HepG2 (cell line): ENCODE data around the gene USP5. TPM values are rescaled to one million over a fixed set of nuclear protein-coding genes. Genes with fewer than 3 reads are reported as not detected.

ENCODE experiments used
- ATRX ChIP-seq: sonication (generic); formaldehyde crosslinking; IDR thresholded peaks from 2 replicates; pipeline ENCODE4 v1.4.0; 2020; ENCODE audit warnings: missing genetic modification reagents, borderline replicate concordance
- FOXK1 ChIP-seq: sonication (generic); formaldehyde crosslinking; IDR thresholded peaks from 2 replicates; pipeline ENCODE4 v1.4.0; 2020; ENCODE audit warnings: low read depth, missing genetic modification reagents, borderline replicate concordance
- IRX3 ChIP-seq: sonication (generic); formaldehyde crosslinking; IDR thresholded peaks from 2 replicates; pipeline ENCODE4 v1.8.1; 2023; ENCODE audit warnings: mild to moderate bottlenecking, low read depth, missing genetic modification reagents, borderline replicate concordance
- NFKB2 ChIP-seq: sonication (generic); formaldehyde crosslinking; IDR thresholded peaks from 2 replicates; pipeline ENCODE4 v1.4.0; 2020; ENCODE audit warnings: missing genetic modification reagents, borderline replicate concordance
- NONO ChIP-seq, 2 experiments: fragments of 450-650 bp in 1 of 2; sonication (generic) in 1 of 2; formaldehyde crosslinking in 1 of 2; IDR thresholded peaks in 1 of 2; conservative IDR thresholded peaks in 1 of 2; 2 replicates each; pipeline versions ENCODE4 v1.6.1 to v1.8.0; 2017 to 2022; ENCODE audit warnings: mild to moderate bottlenecking in 1 of 2, missing genetic modification reagents in 1 of 2, moderate library complexity in 1 of 2
- REPIN1 ChIP-seq: sonication (generic); formaldehyde crosslinking; IDR thresholded peaks from 2 replicates; pipeline ENCODE4 v1.8.0; 2022; ENCODE audit warnings: missing genetic modification reagents, low read depth, mild to moderate bottlenecking, borderline replicate concordance
- SALL2 ChIP-seq: sonication (generic); formaldehyde crosslinking; IDR thresholded peaks from 2 replicates; pipeline ENCODE4 v1.8.1; 2023; ENCODE audit warnings: mild to moderate bottlenecking, missing genetic modification reagents, inconsistent platforms
- SPEN ChIP-seq: sonication (generic); formaldehyde crosslinking; IDR thresholded peaks from 2 replicates; pipeline ENCODE4 v1.5.1; 2020; ENCODE audit warnings: low read depth, mild to moderate bottlenecking, missing genetic modification reagents
- TBL1XR1 ChIP-seq: fragments of 150-350 bp; IDR thresholded peaks from 2 replicates; pipeline ENCODE4 v1.6.1; 2014; ENCODE audit warnings: borderline replicate concordance, low read length; ENCODE audit not compliant: partially characterized antibody
- ZNF251 ChIP-seq: sonication (generic); formaldehyde crosslinking; IDR thresholded peaks from 2 replicates; pipeline ENCODE4 v1.9.0; 2021; ENCODE audit warnings: mild to moderate bottlenecking, missing genetic modification reagents
- ZNF496 ChIP-seq: sonication (generic); formaldehyde crosslinking; IDR thresholded peaks from 2 replicates; pipeline ENCODE4 v1.8.1; 2023; ENCODE audit warnings: mild to moderate bottlenecking, moderate library complexity, missing genetic modification reagents; ENCODE audit not compliant: insufficient replicate concordance
- ZNF782 ChIP-seq: sonication (generic); formaldehyde crosslinking; IDR thresholded peaks from 2 replicates; pipeline ENCODE4 v1.4.0; 2020; ENCODE audit warnings: missing genetic modification reagents, mild to moderate bottlenecking, borderline replicate concordance
- ZSCAN12 ChIP-seq: sonication (generic); formaldehyde crosslinking; IDR thresholded peaks from 2 replicates; pipeline ENCODE4 v1.9.0; 2021; ENCODE audit warnings: mild to moderate bottlenecking, missing genetic modification reagents
- ZSCAN21 ChIP-seq: sonication (generic); formaldehyde crosslinking; IDR thresholded peaks from 2 replicates; pipeline ENCODE4 v1.8.0; 2022; ENCODE audit warnings: mild to moderate bottlenecking, missing genetic modification reagents, moderate library complexity, borderline replicate concordance
- ZSCAN9 ChIP-seq: IDR thresholded peaks from 2 replicates; pipeline ENCODE4 v1.6.1; 2016; ENCODE audit warnings: borderline replicate concordance
- polyA plus RNA-seq, 8 experiments: library from polyadenylated mRNA; depleted of rRNA in 3 of 8; stranded (reverse) in 7 of 8; unstranded in 1 of 8; fragments of >200 nt; fragmentation: Illumina TruSeq in 4 of 8; extraction: Trizol in 4 of 8; gene quantifications; 2 replicates each; pipeline versions ENCODE4 v1.2.1 to v1.2.3, GENCODE V29; 2011 to 2016; ENCODE audit warnings: low read depth in 4 of 8, missing spikeins in 1 of 8, mixed read lengths in 1 of 8; ENCODE audit not compliant: insufficient read depth in 1 of 8
- total RNA-seq, 5 experiments: library from RNA; depleted of rRNA; stranded (reverse); fragments of >200 nt; fragmentation: Illumina TruSeq; extraction: Trizol; gene quantifications; 2 replicates each; pipeline ENCODE4 v1.2.3, GENCODE V29; 2016; ENCODE audit warnings: low read depth in 1 of 5
- TF ChIP-seq, protein P1 (sequence below): sonication (generic); formaldehyde crosslinking; IDR thresholded peaks from 2 replicates; pipeline ENCODE4 v1.5.0; 2020; ENCODE audit warnings: missing genetic modification reagents
- TF ChIP-seq, protein P2 (sequence below): sonication (generic); formaldehyde crosslinking; IDR thresholded peaks from 2 replicates; pipeline ENCODE4 v1.4.0; 2020; ENCODE audit warnings: mild to moderate bottlenecking, missing genetic modification reagents
- TF ChIP-seq, protein P3 (sequence below): sonication (generic); formaldehyde crosslinking; IDR thresholded peaks from 2 replicates; pipeline ENCODE4 v1.4.0; 2020; ENCODE audit warnings: missing genetic modification reagents
- TF ChIP-seq, protein P4 (sequence below): sonication (generic); formaldehyde crosslinking; IDR thresholded peaks from 2 replicates; pipeline ENCODE4 v1.9.0; 2021; ENCODE audit warnings: missing genetic modification reagents, borderline replicate concordance
- TF ChIP-seq, protein P5 (sequence below): sonication (generic); formaldehyde crosslinking; IDR thresholded peaks from 2 replicates; pipeline ENCODE4 v1.5.0; 2020; ENCODE audit warnings: missing genetic modification reagents

USP5 gene
- total and polyA plus RNA-seq, 2 of the 13 experiments (the other 11 are each of a cell fraction or from before 2014, with no cell fraction given), result 39.6 to 56.0 TPM

DNA sequence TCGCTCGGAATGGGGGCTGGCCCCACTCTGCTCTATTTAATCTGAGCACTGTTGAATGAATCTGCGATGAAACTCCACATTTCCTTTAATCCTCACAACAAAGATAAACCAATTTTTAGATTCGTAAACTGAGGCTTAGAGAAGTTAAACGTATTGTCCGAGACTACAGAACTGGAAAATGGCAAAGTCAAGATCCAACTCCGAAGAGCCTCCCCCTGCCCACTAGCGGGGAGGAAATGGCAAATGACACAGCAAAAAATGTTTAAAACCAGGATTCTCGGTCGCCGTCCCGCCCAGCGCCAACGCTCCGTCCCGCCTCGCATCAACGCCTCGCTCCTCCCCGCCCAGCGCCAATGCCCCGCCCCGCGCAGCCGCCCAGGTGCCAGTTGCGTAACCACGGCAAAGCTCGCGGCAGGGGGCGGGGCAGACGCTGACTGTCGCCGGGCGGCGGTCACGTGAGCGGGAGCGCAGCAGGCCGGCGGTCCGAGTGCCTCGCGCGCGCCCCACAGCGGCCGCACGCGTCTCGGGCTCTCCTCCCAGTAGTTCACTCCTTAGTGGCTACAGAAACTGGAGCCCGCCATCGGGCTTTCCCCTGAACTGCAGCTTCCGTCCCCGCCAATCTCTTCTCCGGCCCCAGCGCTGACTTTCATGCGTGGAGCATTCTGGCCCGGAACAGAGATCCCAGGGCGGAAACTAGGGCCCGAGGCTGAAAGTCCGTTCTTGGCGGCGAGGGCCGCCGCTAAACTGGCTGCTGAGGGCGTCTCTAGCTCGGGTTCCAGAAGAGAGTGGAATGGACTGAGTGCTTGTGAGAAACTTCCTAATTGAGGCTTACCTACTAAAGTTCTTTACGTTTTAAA is 39.1 kb downstream of the USP5 start (continued):
- TF ChIP-seq, protein P1, sequence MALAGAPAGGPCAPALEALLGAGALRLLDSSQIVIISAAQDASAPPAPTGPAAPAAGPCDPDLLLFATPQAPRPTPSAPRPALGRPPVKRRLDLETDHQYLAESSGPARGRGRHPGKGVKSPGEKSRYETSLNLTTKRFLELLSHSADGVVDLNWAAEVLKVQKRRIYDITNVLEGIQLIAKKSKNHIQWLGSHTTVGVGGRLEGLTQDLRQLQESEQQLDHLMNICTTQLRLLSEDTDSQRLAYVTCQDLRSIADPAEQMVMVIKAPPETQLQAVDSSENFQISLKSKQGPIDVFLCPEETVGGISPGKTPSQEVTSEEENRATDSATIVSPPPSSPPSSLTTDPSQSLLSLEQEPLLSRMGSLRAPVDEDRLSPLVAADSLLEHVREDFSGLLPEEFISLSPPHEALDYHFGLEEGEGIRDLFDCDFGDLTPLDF, result peak; percentile 96
- TF ChIP-seq REPIN1 (CRISPR knock-in tag) (peak; percentile 79), SALL2 (CRISPR knock-in tag) (peak; percentile 92), SPEN (CRISPR knock-in tag) (peak; percentile 95), NONO (IDR thresholded peaks at IDR 0.05) (no peak), NONO (CRISPR knock-in tag; conservative IDR thresholded peaks at IDR 0.05) (peak; percentile 94), ATRX (CRISPR knock-in tag) (no peak), IRX3 (CRISPR knock-in tag) (no peak; the same call in 1 of the 2 replicates), NFKB2 (CRISPR knock-in tag) (peak; percentile 85; the same call in 1 of the 2 replicates), TBL1XR1 (no peak), ZSCAN9 (CRISPR knock-in tag) (peak; percentile 42; the same call in 1 of the 2 replicates), ZNF782 (CRISPR knock-in tag) (no peak), ZSCAN12 (CRISPR knock-in tag) (peak; percentile 88; the same call in 1 of the 2 replicates), ZNF251 (CRISPR knock-in tag) (no peak), ZSCAN21 (CRISPR knock-in tag) (peak; percentile 86; the same call in 1 of the 2 replicates), ZNF496 (no peak), FOXK1 (peak; percentile 59; the same call in 1 of the 2 replicates)
- TF ChIP-seq, protein P2, sequence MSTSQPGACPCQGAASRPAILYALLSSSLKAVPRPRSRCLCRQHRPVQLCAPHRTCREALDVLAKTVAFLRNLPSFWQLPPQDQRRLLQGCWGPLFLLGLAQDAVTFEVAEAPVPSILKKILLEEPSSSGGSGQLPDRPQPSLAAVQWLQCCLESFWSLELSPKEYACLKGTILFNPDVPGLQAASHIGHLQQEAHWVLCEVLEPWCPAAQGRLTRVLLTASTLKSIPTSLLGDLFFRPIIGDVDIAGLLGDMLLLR (CRISPR knock-in tag), result no peak
- TF ChIP-seq, protein P3, sequence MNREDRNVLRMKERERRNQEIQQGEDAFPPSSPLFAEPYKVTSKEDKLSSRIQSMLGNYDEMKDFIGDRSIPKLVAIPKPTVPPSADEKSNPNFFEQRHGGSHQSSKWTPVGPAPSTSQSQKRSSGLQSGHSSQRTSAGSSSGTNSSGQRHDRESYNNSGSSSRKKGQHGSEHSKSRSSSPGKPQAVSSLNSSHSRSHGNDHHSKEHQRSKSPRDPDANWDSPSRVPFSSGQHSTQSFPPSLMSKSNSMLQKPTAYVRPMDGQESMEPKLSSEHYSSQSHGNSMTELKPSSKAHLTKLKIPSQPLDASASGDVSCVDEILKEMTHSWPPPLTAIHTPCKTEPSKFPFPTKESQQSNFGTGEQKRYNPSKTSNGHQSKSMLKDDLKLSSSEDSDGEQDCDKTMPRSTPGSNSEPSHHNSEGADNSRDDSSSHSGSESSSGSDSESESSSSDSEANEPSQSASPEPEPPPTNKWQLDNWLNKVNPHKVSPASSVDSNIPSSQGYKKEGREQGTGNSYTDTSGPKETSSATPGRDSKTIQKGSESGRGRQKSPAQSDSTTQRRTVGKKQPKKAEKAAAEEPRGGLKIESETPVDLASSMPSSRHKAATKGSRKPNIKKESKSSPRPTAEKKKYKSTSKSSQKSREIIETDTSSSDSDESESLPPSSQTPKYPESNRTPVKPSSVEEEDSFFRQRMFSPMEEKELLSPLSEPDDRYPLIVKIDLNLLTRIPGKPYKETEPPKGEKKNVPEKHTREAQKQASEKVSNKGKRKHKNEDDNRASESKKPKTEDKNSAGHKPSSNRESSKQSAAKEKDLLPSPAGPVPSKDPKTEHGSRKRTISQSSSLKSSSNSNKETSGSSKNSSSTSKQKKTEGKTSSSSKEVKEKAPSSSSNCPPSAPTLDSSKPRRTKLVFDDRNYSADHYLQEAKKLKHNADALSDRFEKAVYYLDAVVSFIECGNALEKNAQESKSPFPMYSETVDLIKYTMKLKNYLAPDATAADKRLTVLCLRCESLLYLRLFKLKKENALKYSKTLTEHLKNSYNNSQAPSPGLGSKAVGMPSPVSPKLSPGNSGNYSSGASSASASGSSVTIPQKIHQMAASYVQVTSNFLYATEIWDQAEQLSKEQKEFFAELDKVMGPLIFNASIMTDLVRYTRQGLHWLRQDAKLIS (CRISPR knock-in tag), result 0 out of 2 replicates have a peak, but pooled peaks have one; percentile 53
- TF ChIP-seq, protein P4, sequence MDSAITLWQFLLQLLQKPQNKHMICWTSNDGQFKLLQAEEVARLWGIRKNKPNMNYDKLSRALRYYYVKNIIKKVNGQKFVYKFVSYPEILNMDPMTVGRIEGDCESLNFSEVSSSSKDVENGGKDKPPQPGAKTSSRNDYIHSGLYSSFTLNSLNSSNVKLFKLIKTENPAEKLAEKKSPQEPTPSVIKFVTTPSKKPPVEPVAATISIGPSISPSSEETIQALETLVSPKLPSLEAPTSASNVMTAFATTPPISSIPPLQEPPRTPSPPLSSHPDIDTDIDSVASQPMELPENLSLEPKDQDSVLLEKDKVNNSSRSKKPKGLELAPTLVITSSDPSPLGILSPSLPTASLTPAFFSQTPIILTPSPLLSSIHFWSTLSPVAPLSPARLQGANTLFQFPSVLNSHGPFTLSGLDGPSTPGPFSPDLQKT (CRISPR knock-in tag), result no peak
- TF ChIP-seq, protein P5, sequence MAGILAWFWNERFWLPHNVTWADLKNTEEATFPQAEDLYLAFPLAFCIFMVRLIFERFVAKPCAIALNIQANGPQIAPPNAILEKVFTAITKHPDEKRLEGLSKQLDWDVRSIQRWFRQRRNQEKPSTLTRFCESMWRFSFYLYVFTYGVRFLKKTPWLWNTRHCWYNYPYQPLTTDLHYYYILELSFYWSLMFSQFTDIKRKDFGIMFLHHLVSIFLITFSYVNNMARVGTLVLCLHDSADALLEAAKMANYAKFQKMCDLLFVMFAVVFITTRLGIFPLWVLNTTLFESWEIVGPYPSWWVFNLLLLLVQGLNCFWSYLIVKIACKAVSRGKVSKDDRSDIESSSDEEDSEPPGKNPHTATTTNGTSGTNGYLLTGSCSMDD (CRISPR knock-in tag), result no peak
